ENCODE data around the gene LRRTM1.

The LRRTM1 gene

GRCh38 chr2:80300346-80300745 is 4.2 kb downstream of the LRRTM1 start:
- Histone ChIP-seq H3K4me1 (ENCODE audit: insufficient read depth, low read length) (no peaks in the 10 kb centered on the region), H3K9ac (ENCODE audit: low read depth, low read length) (no peak overlapping the region)

GRCh38 chr2:80299661-80300060 is 4.9 kb downstream of the LRRTM1 start:
- H3K4me1 ChIP-seq (ENCODE audit: insufficient read depth, low read length): no peaks in the 10 kb centered on the region
- H3K79me2 ChIP-seq (ENCODE audit: insufficient read depth, low read length): no peaks in the 10 kb centered on the region
- H3K27ac ChIP-seq (ENCODE audit: low read length): no peak overlapping the region
- H3K4me3 ChIP-seq (ENCODE audit: low read depth in 1 of 2, low read length in 2 of 2): no peak overlapping the region
- ATAC-seq (ENCODE audit: insufficient read depth, low read depth) (no peak), DNase-seq (no peak)
- peaks cover 10% of the 10 kb centered on the region for H3K9me3 ChIP-seq (ENCODE audit: insufficient read depth, low read length, severe bottlenecking)
- H3K27me3 ChIP-seq (ENCODE audit: insufficient read depth, low read length, poor library complexity): no peaks in the 10 kb centered on the region
- H3K9ac ChIP-seq (ENCODE audit: low read depth, low read length): no peak overlapping the region
- H2AFZ ChIP-seq (ENCODE audit: low read depth, low read length): no peak overlapping the region
- TF ChIP-seq EZH2 (IDR thresholded peaks at IDR 0.05; ENCODE audit: borderline replicate concordance, low read depth, low read length, severe bottlenecking) (no peak), CTCF (IDR thresholded peaks at IDR 0.05; ENCODE audit: borderline replicate concordance, extremely low read depth, low read length, poor library complexity, severe bottlenecking) (no peak)
- no peaks in the 10 kb centered on the region for H3K36me3 ChIP-seq (ENCODE audit: insufficient read depth, low read length)
- H3K4me2 ChIP-seq (ENCODE audit: insufficient read depth, low read length): no peak overlapping the region
- H4K20me1 ChIP-seq (ENCODE audit: insufficient read depth, low read length): no peaks in the 10 kb centered on the region

More at GRCh38 chr2:80300346-80300745, 4.2 kb downstream of the LRRTM1 start:
- DNase-seq (no peak), ATAC-seq (ENCODE audit: insufficient read depth, low read depth) (no peak)
- no peaks in the 10 kb centered on the region for H3K27me3 ChIP-seq (ENCODE audit: insufficient read depth, low read length, poor library complexity)
- H3K4me2 ChIP-seq (ENCODE audit: insufficient read depth, low read length): no peak overlapping the region
- no peak overlapping the region for H2AFZ ChIP-seq (ENCODE audit: low read depth, low read length)
- peaks cover 10% of the 10 kb centered on the region for H3K9me3 ChIP-seq (ENCODE audit: insufficient read depth, low read length, severe bottlenecking)
- H3K27ac ChIP-seq (ENCODE audit: low read length): no peak overlapping the region
- H3K36me3 ChIP-seq (ENCODE audit: insufficient read depth, low read length): no peaks in the 10 kb centered on the region
- no peak overlapping the region for H3K4me3 ChIP-seq (ENCODE audit: low read depth in 1 of 2, low read length in 2 of 2)
- H3K79me2 ChIP-seq (ENCODE audit: insufficient read depth, low read length): no peaks in the 10 kb centered on the region
- H4K20me1 ChIP-seq (ENCODE audit: insufficient read depth, low read length): no peaks in the 10 kb centered on the region
- no peak for TF ChIP-seq EZH2 (IDR thresholded peaks at IDR 0.05; ENCODE audit: borderline replicate concordance, low read depth, low read length, severe bottlenecking)
- no peak for TF ChIP-seq CTCF (IDR thresholded peaks at IDR 0.05; ENCODE audit: borderline replicate concordance, extremely low read depth, low read length, poor library complexity, severe bottlenecking)

- TF ChIP-seq EZH2 (IDR thresholded peaks at IDR 0.05; ENCODE audit: borderline replicate concordance, low read depth, low read length, severe bottlenecking) (no peak), CTCF (IDR thresholded peaks at IDR 0.05; ENCODE audit: borderline replicate concordance, extremely low read depth, low read length, poor library complexity, severe bottlenecking) (no peak)
- H3K27ac ChIP-seq (ENCODE audit: low read length): no peak overlapping the region
- H3K27me3 ChIP-seq (ENCODE audit: insufficient read depth, low read length, poor library complexity): no peaks in the 10 kb centered on the region
- H3K4me3 ChIP-seq (ENCODE audit: low read depth in 1 of 2, low read length in 2 of 2): no peak overlapping the region
- no peak overlapping the region for H3K9ac ChIP-seq (ENCODE audit: low read depth, low read length)
- no peaks in the 10 kb centered on the region for H4K20me1 ChIP-seq (ENCODE audit: insufficient read depth, low read length)
- no peaks in the 10 kb centered on the region for H3K79me2 ChIP-seq (ENCODE audit: insufficient read depth, low read length)
- H3K4me1 ChIP-seq (ENCODE audit: insufficient read depth, low read length): no peaks in the 10 kb centered on the region
- H3K9me3 ChIP-seq (ENCODE audit: insufficient read depth, low read length, severe bottlenecking): peaks cover 10% of the 10 kb centered on the region
- ATAC-seq (ENCODE audit: insufficient read depth, low read depth): no peak
- no peaks in the 10 kb centered on the region for H3K36me3 ChIP-seq (ENCODE audit: insufficient read depth, low read length)
- H3K4me2 ChIP-seq (ENCODE audit: insufficient read depth, low read length): no peak overlapping the region
- no peak for DNase-seq
- no peak overlapping the region for H2AFZ ChIP-seq (ENCODE audit: low read depth, low read length)
These were observed 5.6 kb downstream of the LRRTM1 start for GRCh38 chr2:80298954-80299353.

GRCh38 chr2:80293039-80293438 is 11.5 kb downstream of the LRRTM1 start:
- H4K20me1 ChIP-seq (ENCODE audit: insufficient read depth, low read length): no peaks in the 10 kb centered on the region
- TF ChIP-seq EZH2 (IDR thresholded peaks at IDR 0.05; ENCODE audit: borderline replicate concordance, low read depth, low read length, severe bottlenecking): no peak
- no peak for TF ChIP-seq CTCF (IDR thresholded peaks at IDR 0.05; ENCODE audit: borderline replicate concordance, extremely low read depth, low read length, poor library complexity, severe bottlenecking)

More at GRCh38 chr2:80293039-80293438, 11.5 kb downstream of the LRRTM1 start:
- no peak overlapping the region for H3K4me2 ChIP-seq (ENCODE audit: insufficient read depth, low read length)
- ATAC-seq (ENCODE audit: insufficient read depth, low read depth) (no peak), DNase-seq (no peak)
- H3K4me1 ChIP-seq (ENCODE audit: insufficient read depth, low read length): no peaks in the 10 kb centered on the region
- no peaks in the 10 kb centered on the region for H3K79me2 ChIP-seq (ENCODE audit: insufficient read depth, low read length)
- H2AFZ ChIP-seq (ENCODE audit: low read depth, low read length): no peak overlapping the region
- no peaks in the 10 kb centered on the region for H3K9me3 ChIP-seq (ENCODE audit: insufficient read depth, low read length, severe bottlenecking)
- no peak overlapping the region for H3K9ac ChIP-seq (ENCODE audit: low read depth, low read length)
- H3K27ac ChIP-seq (ENCODE audit: low read length): no peak overlapping the region
- no peaks in the 10 kb centered on the region for H3K36me3 ChIP-seq (ENCODE audit: insufficient read depth, low read length)
- no peak overlapping the region for H3K4me3 ChIP-seq (ENCODE audit: low read depth in 1 of 2, low read length in 2 of 2)
- no peaks in the 10 kb centered on the region for H3K27me3 ChIP-seq (ENCODE audit: insufficient read depth, low read length, poor library complexity)

All from DND-41 (cell line).